ENCODE data around the gene OR2AG1.
"Not testable (repeated sequence)": the region's sequence is repeated elsewhere in the genome, so short reads cannot be mapped to it uniquely, and the experiment has no call there.

The OR2AG1 gene

DNA sequence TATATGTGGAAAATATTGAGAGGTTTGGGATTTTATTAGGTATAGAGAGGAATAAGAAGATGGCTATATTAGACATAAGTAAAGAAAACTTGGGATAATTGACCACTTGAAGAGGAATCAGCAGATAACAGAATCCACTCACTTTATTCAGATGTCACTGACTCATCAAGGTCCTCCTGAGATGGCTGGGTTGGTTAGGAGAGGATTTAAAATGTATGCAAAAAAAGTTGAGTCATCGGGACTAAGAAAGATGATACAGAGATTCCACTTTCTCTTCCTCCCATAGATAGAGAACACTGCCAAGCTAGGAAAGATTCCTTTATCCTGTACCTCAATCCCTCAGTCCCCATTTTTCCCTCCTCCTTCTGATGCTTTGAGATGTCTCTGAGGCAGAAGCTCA is 16.6 kb downstream of the OR2AG1 start, which contains the start of gene OR6A2:
TSS of gene OR6A2 (minus strand) at position 288 of the 400 bp plus-strand sequence. CDS start 3,981 bp downstream, outside the sequence.
- no peaks in the 10 kb centered on the region for H3K36me3 ChIP-seq (replicated peaks; ENCODE audit: insufficient read depth, low read length)
- H3K27ac ChIP-seq (ENCODE audit: low read length) = no peak within 1 kb of the TSS
- H3K9me2 ChIP-seq (replicated peaks; ENCODE audit: insufficient read depth, low read length) = no peaks in the 10 kb centered on the region
- no peaks in the 10 kb centered on the region for H3K27me3 ChIP-seq (replicated peaks; ENCODE audit: insufficient read depth, low read length)
- H3K4me3 ChIP-seq (ENCODE audit: low read length) = no peak within 1 kb of the TSS
- H3F3A ChIP-seq (ENCODE audit: insufficient read depth, low read length) = no peaks in the 10 kb centered on the region
- no peak within 1 kb of the TSS for H2AFZ ChIP-seq (ENCODE audit: low read length)
- no peak for DNase-seq
- no peaks in the 10 kb centered on the region for H3K79me2 ChIP-seq (ENCODE audit: low read length)
- H4K20me1 ChIP-seq (ENCODE audit: insufficient read depth, low read length) = no peaks in the 10 kb centered on the region
- H3K4me2 ChIP-seq (ENCODE audit: low read depth, low read length) = no peak within 1 kb of the TSS
- no peaks in the 10 kb centered on the region for H3K9me3 ChIP-seq (replicated peaks; ENCODE audit: insufficient read depth, low read length)
- H3K9ac ChIP-seq (ENCODE audit: low read length) = no peak within 1 kb of the TSS
- H3K4me1 ChIP-seq (ENCODE audit: low read length) = no peaks in the 10 kb centered on the region
- TF ChIP-seq EZH2phosphoT487 (IDR thresholded peaks at IDR 0.05; ENCODE audit: low read length) (no peak), CTCF (IDR thresholded peaks at IDR 0.05; ENCODE audit: low read length) (no peak), EZH2 (optimal IDR thresholded peaks at IDR 0.05; ENCODE audit: low read depth, low read length) (no peak)

DNA sequence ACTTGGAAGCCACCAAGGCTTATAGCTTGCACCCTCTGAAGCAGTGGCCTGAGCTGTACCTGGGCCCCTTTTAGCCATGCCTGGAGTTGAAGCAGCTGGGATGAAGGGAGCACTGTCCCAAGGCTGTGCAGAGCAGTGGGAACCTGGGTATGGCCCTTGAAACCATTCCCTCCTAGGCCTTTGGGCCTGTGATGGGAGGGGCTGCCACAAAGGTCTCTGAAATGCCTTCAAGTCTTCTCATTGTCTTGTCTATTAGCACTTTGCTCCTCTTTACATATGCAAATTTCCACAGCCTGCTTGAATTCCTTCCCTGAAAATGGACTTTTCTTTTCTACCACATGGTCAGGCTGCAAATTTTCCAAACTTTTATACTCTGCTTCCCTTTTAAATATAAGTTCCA is 18.3 kb downstream of the OR2AG1 start:
- not testable (repeated sequence) for H3K4me2 ChIP-seq (ENCODE audit: low read depth, low read length); H4K20me1 ChIP-seq (ENCODE audit: insufficient read depth, low read length); H3K79me2 ChIP-seq (ENCODE audit: low read length); H3K27ac ChIP-seq (ENCODE audit: low read length); H3K27me3 ChIP-seq (replicated peaks; ENCODE audit: insufficient read depth, low read length); H3K9me2 ChIP-seq (replicated peaks; ENCODE audit: insufficient read depth, low read length); H3F3A ChIP-seq (ENCODE audit: insufficient read depth, low read length); H3K9ac ChIP-seq (ENCODE audit: low read length); H3K9me3 ChIP-seq (replicated peaks; ENCODE audit: insufficient read depth, low read length); H2AFZ ChIP-seq (ENCODE audit: low read length); H3K4me3 ChIP-seq (ENCODE audit: low read length); H3K4me1 ChIP-seq (ENCODE audit: low read length); H3K36me3 ChIP-seq (replicated peaks; ENCODE audit: insufficient read depth, low read length); DNase-seq

DNA sequence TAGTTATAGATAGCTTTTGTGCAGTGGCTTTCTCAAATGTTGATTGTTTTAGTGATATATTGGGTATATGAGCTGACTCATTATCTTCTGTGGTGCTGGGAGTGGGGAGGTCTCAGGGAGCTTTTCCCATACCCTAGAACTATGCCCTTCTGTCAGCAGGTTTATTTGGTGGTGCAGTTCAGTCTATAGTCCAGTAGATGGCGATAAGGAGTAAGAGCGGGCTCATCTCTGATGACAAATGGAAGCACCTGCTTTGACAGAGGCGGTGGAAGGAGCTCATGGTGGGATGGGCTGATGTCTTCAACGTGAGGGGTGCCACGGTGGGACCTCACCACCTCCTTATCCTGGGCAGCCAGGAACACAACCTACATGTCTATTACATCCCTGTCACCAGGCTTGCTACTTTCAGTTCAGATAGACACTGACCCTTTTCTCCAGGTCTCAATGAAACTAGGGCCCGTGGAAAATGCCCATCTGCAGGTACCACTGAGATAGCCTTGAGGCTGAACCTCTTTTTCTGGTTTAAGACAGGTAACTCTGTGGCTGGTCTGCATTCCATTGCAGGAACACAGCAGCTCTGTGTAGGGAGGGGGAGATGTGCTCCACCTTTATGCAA is 29.7 kb downstream of the OR2AG1 start:
- no peak overlapping the region for H3K4me3 ChIP-seq (ENCODE audit: low read length)
- H3K27ac ChIP-seq (ENCODE audit: low read length) = no peak overlapping the region
- no peaks in the 10 kb centered on the region for H3K27me3 ChIP-seq (replicated peaks; ENCODE audit: insufficient read depth, low read length)
- no peaks in the 10 kb centered on the region for H3K36me3 ChIP-seq (replicated peaks; ENCODE audit: insufficient read depth, low read length)
- H4K20me1 ChIP-seq (ENCODE audit: insufficient read depth, low read length) = no peaks in the 10 kb centered on the region
- no peak overlapping the region for H3K9ac ChIP-seq (ENCODE audit: low read length)
- no peak overlapping the region for H2AFZ ChIP-seq (ENCODE audit: low read length)
- H3F3A ChIP-seq (ENCODE audit: insufficient read depth, low read length) = no peaks in the 10 kb centered on the region
- peak; percentile 65 for DNase-seq
- H3K4me1 ChIP-seq (ENCODE audit: low read length) = 0 out of 2 replicates have a peak, but pooled peaks cover 3% of the 10 kb centered on the region
- no peak for TF ChIP-seq EZH2phosphoT487 (IDR thresholded peaks at IDR 0.05; ENCODE audit: low read length)
- peak; percentile 93 for TF ChIP-seq CTCF (IDR thresholded peaks at IDR 0.05; ENCODE audit: low read length)
- no peaks in the 10 kb centered on the region for H3K79me2 ChIP-seq (ENCODE audit: low read length)
- peak overlapping the region; percentile 21; the same call in 1 of the 2 replicates for H3K4me2 ChIP-seq (ENCODE audit: low read depth, low read length)
- H3K9me2 ChIP-seq (replicated peaks; ENCODE audit: insufficient read depth, low read length) = no peaks in the 10 kb centered on the region
- H3K9me3 ChIP-seq (replicated peaks; ENCODE audit: insufficient read depth, low read length) = no peaks in the 10 kb centered on the region

DNA sequence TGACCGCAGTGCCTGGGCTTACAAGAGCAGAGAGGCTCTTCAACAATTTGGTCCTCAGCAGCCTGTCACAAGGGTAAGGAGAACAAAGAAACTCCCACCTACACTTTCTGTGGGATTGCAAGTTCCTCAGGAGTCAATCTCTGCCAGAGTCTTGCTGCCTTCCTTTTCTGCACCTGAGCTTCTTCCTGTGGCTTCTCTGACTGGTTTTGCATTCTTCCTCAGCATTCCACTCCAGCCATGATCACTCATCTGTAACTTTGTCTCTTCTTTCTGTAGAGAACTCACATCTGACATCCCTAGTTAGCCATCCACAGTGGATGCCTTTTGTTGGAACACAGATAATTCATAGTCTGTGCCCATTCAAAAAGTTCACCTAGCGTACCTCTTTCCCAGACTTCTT is 30.8 kb downstream of the OR2AG1 start:
- H3K36me3 ChIP-seq (replicated peaks; ENCODE audit: insufficient read depth, low read length) = no peaks in the 10 kb centered on the region
- H4K20me1 ChIP-seq (ENCODE audit: insufficient read depth, low read length) = no peaks in the 10 kb centered on the region
- H3K79me2 ChIP-seq (ENCODE audit: low read length) = no peaks in the 10 kb centered on the region
- no peak overlapping the region for H3K4me2 ChIP-seq (ENCODE audit: low read depth, low read length)
- H3K4me3 ChIP-seq (ENCODE audit: low read length) = no peak overlapping the region
- no peak for TF ChIP-seq EZH2phosphoT487 (IDR thresholded peaks at IDR 0.05; ENCODE audit: low read length)
- TF ChIP-seq EZH2 (optimal IDR thresholded peaks at IDR 0.05; ENCODE audit: low read depth, low read length) = no peak
- no peak for TF ChIP-seq CTCF (IDR thresholded peaks at IDR 0.05; ENCODE audit: low read length)
- H3K9ac ChIP-seq (ENCODE audit: low read length) = no peak overlapping the region
- 0 out of 2 replicates have a peak, but pooled peaks cover 3% of the 10 kb centered on the region for H3K4me1 ChIP-seq (ENCODE audit: low read length)
- H3K27me3 ChIP-seq (replicated peaks; ENCODE audit: insufficient read depth, low read length) = no peaks in the 10 kb centered on the region
- no peaks in the 10 kb centered on the region for H3F3A ChIP-seq (ENCODE audit: insufficient read depth, low read length)
- H3K9me3 ChIP-seq (replicated peaks; ENCODE audit: insufficient read depth, low read length) = no peaks in the 10 kb centered on the region
- no peaks in the 10 kb centered on the region for H3K9me2 ChIP-seq (replicated peaks; ENCODE audit: insufficient read depth, low read length)
- no peak overlapping the region for H3K27ac ChIP-seq (ENCODE audit: low read length)
- H2AFZ ChIP-seq (ENCODE audit: low read length) = no peak overlapping the region
- no peak for DNase-seq

All from MM.1S (cell line).